ENCODE results near the gene HSDL1.

Gene HSDL1

GRCh38 chr16:84084570-84085270, 60.3 kb downstream of the HSDL1 start:
- in situ Hi-C loops (cut with MboI; ENCODE audit: low sequenced_read_pairs) = no loop called here

GRCh38 chr16:84082835-84083569, 62.0 kb downstream of the HSDL1 start:
- in situ Hi-C loops (cut with MboI; ENCODE audit: low sequenced_read_pairs) = no loop called here

DNA sequence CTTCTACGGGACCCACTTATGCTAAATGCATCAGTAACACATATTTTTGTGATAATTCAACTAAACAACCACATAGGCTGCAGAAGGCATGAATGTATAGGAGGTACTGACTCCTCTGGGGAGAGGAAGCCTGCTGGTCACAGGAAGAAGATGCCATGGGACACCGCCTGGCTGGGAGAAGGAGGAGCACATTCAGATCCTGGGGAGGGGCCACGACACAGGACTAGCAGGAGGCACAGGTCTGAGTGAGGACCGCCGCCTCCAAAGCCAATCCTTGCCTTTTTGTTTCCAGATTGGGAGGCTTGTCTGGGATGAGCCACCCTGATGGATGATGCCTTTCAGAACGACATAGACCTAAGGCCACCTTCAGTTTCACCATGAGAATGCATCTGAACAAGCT, 62.9 kb downstream of the HSDL1 start:
- in situ Hi-C loops (cut with MboI; ENCODE audit: low sequenced_read_pairs) = no loop called here

DNA sequence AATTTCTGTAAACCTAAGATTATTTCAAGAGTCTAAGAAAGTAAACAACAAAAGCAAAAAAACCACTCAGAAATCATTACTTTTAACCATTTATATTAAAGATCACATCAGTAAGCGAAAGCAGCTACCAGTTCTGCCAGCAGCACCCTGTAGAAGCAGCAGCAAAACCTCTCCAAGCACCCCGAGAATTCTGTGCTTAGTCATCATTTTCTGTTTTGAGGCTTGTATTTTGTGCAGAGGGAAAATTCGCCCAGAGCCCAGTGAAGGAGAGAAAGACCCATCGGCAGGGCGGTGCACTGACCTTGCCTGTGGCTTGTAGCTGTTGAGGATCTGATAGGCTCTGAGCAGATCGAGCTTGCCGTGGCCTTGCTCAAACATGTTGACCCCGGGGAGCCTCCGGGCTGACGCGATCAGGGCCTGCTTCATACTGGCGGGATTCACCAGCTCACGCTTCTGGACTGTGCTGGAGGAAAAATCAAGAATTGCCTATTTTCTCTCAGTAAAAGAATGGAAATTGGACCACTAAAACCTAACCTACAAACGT, 63.5 kb downstream of the HSDL1 start:
- in situ Hi-C loops (cut with MboI; ENCODE audit: low sequenced_read_pairs) = no loop called here

DNA sequence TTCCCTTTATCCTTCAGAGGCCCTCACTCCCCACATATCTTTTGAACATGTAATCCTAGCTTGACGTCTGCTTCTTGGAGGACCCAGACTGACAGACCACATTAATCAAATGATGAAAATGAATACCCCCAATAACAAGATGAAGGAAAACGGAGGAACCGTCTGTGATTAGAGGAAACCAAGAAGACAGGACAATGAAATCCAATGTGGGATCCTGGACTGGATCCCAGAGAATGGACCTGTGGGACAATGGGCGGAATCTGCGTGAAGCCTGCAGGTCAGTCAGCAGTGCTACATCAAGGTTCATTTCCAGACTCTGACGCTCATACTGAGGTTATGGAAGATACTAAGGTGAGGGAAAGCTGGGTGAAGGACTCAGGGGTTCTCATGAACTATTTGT, 64.2 kb downstream of the HSDL1 start:
- in situ Hi-C loops (cut with MboI; ENCODE audit: low sequenced_read_pairs) = no loop called here

GRCh38 chr16:84080378-84080777, 64.6 kb downstream of the HSDL1 start:
- in situ Hi-C loops (cut with MboI; ENCODE audit: low sequenced_read_pairs) = no loop called here

DNA sequence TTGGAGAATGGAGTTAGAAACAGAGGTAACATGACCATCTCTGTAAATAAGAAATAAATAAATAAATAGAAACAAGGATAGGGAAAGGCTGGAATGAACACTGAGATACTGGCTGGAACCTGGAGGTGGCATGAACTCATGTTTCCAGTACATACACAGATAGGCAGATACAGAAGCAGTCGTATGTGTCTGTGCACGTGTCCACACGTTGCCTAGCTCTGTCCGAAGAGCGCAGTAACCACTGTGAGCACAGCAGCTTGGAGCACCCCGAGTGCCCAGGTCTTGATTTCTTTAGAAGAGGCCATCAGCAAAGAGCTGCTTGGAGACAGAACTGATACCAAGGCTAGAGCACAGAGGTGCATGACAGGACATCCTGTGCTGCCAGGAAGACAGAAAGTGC, 65.3 kb downstream of the HSDL1 start:
- in situ Hi-C loops (cut with MboI; ENCODE audit: low sequenced_read_pairs) = no loop called here

DNA sequence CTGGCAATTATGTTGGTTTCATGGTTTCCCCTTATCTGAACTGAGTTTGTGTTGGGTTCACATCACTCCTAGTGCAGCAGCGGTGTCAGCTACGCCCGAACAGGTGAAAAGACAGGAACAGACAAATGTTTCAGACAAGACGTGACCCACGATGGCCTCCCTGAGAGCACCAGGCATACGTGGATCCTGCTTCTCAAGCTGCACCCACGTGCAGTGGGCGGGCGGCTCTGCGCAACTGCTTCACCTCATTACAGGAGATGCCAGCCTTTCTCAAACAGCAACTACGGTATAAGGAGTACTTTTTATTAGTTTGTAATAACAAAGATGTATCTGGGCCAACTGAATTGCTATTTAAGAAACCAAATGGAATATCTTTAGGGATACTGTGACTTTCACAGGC, 69.6 kb downstream of the HSDL1 start:
- in situ Hi-C loops (cut with MboI; ENCODE audit: low sequenced_read_pairs) = no loop called here

GRCh38 chr16:84074721-84075120, 70.3 kb downstream of the HSDL1 start:
- in situ Hi-C loops (cut with MboI; ENCODE audit: low sequenced_read_pairs) = loop anchor here (25.0 kb wide), 1 partner anchor 112 kb away; the partner anchor contains the start of genes NECAB2 and OSGIN1
